Measurements from ENCODE around the gene AVPR2.

DNA sequence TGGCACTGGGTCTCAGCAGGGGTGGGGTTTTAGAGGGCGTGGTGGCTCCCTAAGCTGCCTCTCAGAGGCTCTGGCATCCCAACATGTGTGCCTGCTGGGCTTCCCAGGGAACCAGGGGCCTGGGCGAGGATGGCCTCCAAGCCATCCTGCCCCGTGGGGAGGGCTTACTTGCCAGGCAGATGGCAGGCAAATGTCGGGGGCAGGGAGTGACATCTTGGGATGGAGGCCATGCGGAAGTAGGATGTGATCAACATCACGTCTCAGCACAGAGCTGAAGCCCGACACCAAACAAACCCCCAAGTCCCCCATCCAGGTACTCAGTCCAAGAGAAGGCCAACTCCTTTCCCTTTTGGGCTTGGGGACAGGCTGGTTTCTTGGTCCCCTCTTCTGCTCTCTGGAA is 23.2 kb upstream of the AVPR2 start:
- TF ChIP-seq, protein P1, sequence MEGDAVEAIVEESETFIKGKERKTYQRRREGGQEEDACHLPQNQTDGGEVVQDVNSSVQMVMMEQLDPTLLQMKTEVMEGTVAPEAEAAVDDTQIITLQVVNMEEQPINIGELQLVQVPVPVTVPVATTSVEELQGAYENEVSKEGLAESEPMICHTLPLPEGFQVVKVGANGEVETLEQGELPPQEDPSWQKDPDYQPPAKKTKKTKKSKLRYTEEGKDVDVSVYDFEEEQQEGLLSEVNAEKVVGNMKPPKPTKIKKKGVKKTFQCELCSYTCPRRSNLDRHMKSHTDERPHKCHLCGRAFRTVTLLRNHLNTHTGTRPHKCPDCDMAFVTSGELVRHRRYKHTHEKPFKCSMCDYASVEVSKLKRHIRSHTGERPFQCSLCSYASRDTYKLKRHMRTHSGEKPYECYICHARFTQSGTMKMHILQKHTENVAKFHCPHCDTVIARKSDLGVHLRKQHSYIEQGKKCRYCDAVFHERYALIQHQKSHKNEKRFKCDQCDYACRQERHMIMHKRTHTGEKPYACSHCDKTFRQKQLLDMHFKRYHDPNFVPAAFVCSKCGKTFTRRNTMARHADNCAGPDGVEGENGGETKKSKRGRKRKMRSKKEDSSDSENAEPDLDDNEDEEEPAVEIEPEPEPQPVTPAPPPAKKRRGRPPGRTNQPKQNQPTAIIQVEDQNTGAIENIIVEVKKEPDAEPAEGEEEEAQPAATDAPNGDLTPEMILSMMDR (IDR thresholded peaks at IDR 0.05), result no peak
- no peak for TF ChIP-seq EZH2 (IDR thresholded peaks at IDR 0.05)

Measured in neural progenitor cell (in vitro differentiated cells).